Measurements from ENCODE around the gene SLC15A4.
"Not testable (repeated sequence)": the region's sequence is repeated elsewhere in the genome, so short reads cannot be mapped to it uniquely, and the experiment has no call there.

Gene SLC15A4

GRCh38 chr12:128813883-128814282 lies 9.9 kb downstream of the SLC15A4 start:
- no peak for FAIRE-seq

GRCh38 chr12:128813392-128813791 lies 10.4 kb downstream of the SLC15A4 start:
- FAIRE-seq, result no peak

GRCh38 chr12:128811806-128812205 lies 12.0 kb downstream of the SLC15A4 start:
- FAIRE-seq, result no peak

DNA sequence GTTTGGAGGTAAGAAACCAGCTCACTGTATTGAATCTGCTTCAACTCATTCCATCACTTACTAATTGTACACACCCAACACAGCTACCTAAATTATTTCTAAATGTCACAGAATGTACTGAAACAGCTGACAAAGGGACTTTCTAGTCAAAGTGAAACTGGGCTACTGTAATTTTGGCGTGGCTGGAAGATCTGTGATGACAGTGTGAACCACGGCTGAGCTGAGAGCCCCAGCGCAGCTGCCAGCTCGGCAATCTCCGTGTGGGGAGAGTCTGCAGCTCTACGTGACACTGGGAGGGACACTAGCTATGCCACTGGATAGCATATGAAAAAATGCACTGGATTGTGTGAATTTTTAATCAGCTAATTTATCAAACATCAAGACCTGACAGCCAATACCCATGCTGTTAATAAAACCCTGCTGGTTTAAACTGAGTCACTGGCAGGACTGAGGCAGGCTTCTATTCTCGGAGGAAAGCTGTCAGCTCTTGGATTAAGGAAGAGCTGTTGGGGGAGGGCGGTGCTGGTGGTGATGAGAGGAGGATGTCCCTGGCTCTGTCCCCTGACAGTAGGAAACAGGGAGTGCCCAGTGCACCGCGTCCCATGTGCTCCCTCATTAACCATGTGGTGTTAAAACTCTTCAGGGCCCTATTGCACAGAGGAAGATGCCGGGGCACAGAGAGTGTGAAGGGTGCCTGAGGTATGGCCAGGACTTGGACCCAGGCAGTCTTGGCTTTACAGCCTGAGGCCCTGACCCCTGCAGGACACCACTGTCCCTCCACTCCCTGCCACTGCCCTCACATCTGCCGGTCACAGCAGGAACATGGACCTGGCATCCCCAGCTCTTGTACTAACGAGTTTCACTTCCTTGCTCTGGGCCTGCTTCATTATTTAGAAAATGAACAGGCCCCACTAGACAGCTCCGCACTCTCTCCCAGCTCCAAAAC lies 13.3 kb downstream of the SLC15A4 start:
- no peak for FAIRE-seq

- no peak for FAIRE-seq
Measured at GRCh38 chr12:128808651-128809050, 15.1 kb downstream of the SLC15A4 start.

- FAIRE-seq, result no peak
Measured at GRCh38 chr12:128807161-128807724, 16.5 kb downstream of the SLC15A4 start.

DNA sequence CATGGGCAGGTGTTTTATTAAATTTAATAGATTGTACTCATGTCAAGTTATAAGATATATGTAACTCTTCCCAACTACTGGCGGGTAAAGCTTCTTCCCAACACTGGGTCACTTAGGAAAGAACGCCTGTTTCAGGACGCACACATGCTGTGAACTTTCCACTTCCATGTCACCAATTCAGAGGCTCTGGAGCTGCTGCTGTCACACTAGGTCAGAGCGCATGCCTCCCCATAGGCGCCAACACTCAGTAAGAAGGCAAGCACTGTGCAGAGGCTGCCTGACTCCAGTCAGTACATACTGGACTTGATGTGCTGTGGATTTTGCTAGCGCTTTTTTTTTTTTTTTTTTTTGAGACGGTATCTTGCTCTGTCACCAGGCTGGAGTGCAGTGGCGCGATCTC lies 17.2 kb downstream of the SLC15A4 start:
- no peak for FAIRE-seq

DNA sequence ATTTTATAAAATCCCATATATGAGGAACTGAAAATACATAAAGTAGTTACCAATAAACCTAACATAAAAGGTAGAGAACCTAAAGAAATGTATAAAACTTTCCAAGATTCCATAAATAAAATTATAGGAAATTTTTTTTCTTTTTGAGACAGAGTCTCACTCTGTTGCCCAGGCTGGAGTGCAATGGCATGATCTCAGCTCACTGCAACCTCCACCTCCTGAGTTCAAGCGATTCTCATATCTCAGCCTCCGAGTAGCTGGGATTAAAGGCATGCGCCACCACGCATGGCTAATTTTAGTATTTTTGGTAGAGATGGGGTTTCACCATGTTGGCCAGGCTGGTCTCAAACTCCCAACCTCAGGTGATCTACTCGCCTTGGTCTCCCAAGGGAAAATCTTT lies 18.4 kb downstream of the SLC15A4 start:
- not testable (repeated sequence) for FAIRE-seq

DNA sequence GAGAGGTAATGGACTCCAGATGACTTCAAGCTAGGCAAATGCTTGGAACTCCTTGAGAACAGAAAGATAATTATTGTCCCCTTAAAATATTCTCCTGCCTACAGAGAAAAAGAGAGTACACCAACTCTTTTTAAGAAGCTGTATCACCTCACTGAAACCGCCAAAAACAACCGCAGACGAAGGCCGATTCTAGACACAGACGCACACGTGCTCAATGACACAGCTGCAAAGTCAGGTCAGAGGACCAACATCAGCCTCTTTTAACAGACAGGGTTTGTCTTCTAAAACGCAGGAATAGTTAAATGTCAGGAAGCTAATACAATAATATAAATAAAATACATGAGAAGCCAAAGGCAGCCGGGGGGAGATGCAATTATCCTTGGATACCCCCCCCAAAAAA lies 19.0 kb downstream of the SLC15A4 start:
- no peak for FAIRE-seq

DNA sequence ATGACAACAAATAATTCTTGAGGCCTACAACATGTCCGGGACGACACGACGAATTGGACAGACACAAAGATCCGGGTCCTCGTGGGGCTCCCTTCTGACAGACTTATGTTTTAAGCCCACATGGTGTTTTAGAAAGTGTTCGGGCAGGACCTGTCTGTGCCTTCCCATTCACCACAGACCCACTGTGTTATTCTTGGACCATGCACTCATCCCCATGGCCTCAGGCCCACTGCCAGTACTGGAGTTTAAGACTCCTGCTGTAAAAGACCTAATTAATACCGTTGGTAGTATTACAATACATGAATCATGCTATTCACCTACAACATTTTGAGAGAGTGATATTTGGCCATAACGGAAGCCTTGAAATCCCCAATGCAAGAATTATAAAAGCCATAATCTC lies 20.0 kb downstream of the SLC15A4 start:
- FAIRE-seq, result no peak

DNA sequence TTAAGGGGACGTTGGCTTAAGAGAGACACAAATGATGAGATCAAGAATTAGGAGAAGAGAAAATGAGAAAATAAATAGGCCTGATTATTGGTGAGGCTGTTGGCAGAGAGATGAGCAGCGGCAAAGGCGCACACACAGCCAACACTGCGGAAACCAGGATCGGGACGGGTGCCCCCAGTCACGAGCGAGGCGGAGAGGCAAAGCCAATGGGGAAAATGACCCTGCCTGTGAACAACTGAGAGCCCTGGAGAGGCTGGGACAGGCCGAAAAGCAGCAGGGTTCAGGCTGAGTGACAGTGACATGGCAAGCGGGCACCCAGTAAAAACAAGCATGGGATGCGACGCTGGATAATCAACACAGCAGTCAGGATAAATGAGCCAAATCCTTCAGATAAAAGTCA lies 21.0 kb downstream of the SLC15A4 start:
- no peak for FAIRE-seq

GRCh38 chr12:128801879-128802391 lies 21.8 kb downstream of the SLC15A4 start:
- FAIRE-seq, result no peak

DNA sequence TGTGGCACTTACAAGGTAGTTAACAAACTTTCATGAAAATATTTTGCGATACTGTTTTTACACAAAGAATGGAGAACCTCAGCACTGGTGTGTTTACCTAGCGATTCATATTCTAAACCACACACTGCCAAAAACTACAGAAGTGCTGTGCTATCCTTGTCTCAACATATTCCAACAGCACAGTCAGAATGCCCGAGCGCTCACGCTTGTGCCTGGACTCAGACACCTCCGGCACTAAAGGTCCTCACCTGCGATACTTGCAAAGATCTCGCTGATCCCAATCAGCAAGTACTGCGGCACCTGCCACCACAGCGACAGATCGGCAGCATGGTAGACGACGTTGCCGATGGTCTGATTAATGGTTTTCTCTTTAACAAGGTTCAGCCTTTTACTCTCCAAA lies 23.2 kb downstream of the SLC15A4 start:
- FAIRE-seq, result no peak

- no peak for FAIRE-seq
Measured at GRCh38 chr12:128798571-128799341, 25.0 kb downstream of the SLC15A4 start.

- FAIRE-seq, result no peak
Measured at GRCh38 chr12:128797119-128798118, 26.3 kb downstream of the SLC15A4 start.

- no peak for FAIRE-seq
Measured at GRCh38 chr12:128796439-128797118, 27.2 kb downstream of the SLC15A4 start.

- FAIRE-seq, result no peak
Measured at GRCh38 chr12:128795530-128796361, 28.0 kb downstream of the SLC15A4 start.

DNA sequence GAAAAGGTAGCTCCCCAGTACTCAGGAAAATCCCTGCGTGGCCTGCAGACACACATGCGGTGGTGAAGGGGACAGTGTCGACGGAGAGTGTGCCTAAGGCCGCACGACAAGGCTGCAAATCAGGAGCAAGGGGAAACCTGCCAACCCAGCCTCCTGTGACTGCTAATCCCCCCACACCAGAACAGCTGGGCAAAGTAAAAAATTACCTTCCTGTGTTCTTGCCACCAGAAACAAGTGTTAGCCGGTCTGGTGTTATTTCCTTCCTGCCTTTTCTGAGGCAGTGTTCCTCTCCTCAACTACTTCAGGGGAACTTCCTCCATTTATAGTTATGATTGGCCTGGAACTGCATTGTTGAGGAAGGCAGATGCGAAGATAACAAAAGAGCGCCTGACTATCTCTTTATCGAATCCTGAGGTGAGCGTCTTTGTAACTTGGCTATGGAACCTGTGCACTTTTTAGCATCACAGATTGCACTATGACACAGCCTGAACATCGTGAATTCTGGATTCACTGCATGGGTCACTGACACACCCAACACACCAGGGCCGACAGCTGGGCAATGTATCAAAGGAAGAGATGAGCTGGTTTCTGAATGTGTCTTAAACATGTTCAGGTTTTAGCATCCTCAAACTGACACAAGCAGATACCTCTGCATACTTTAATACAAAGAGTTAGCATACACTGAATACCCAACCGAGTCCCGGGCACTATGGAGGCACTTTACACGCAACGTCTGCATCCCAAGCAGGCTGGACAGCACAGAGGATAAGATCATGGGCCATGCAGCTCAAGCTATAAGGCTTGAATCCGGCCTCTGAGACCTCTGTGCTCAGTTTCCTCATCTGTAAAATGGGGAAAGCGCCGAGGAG lies 28.9 kb downstream of the SLC15A4 start:
- FAIRE-seq, result no peak

GRCh38 chr12:128793701-128794100 lies 30.1 kb downstream of the SLC15A4 start:
- no peak for FAIRE-seq
